Natural killer cell (primary cell): Measurements from ENCODE around the gene TMEM181. TPM values are rescaled to one million over a fixed set of nuclear protein-coding genes. Genes with fewer than 3 reads are reported as not detected.

Experiments used
- ATAC-seq, 3 donors: fragments of 150-1000 bp in 2 of 3; fragments of 200-7000 bp in 1 of 3; cut with Tn5 transposase; 1 replicate in 1 of 3; 2 replicates in 2 of 3; pipeline ENCODE4 v1.10.0; 2021; ENCODE audit warnings: mild to moderate bottlenecking in 2 of 3, moderate library complexity in 2 of 3
- DNase-seq, 2 donors: peaks; one replicate each; pipeline versions ENCODE4 v3.0.0 to v3.0.0-alpha.2; 2013 to 2021; ENCODE audit warnings: mixed read lengths in 1 of 2
- H3K27ac ChIP-seq: one replicate; pipeline ENCODE4 v1.5.1; 2013; ENCODE audit warnings: mild to moderate bottlenecking, low read length
- H3K27me3 ChIP-seq: one replicate; pipeline ENCODE4 v1.6.1; 2013; ENCODE audit warnings: low read length; ENCODE audit not compliant: control insufficient read depth, insufficient read depth
- H3K36me3 ChIP-seq: one replicate; pipeline ENCODE4 v1.6.1; 2013; ENCODE audit warnings: low read length; ENCODE audit not compliant: control insufficient read depth, insufficient read depth
- H3K4me1 ChIP-seq: one replicate; pipeline ENCODE4 v1.6.1; 2013; ENCODE audit warnings: low read length; ENCODE audit not compliant: control insufficient read depth, insufficient read depth
- H3K4me3 ChIP-seq: one replicate; pipeline ENCODE4 v1.5.1; 2013; ENCODE audit warnings: low read length
- H3K9me3 ChIP-seq: one replicate; pipeline ENCODE4 v1.6.1; 2013; ENCODE audit warnings: low read length; ENCODE audit not compliant: control insufficient read depth, insufficient read depth
- H3K27ac Mint-ChIP-seq, 2 donors: one replicate each; pipeline ENCODE4 v1.8.0; 2022; ENCODE audit warnings: mild to moderate bottlenecking in 2 of 2, mixed read lengths in 2 of 2, moderate library complexity in 1 of 2
- H3K27me3 Mint-ChIP-seq, 2 donors: one replicate each; pipeline ENCODE4 v1.8.0; 2022; ENCODE audit warnings: low read depth in 2 of 2, mixed read lengths in 2 of 2
- H3K36me3 Mint-ChIP-seq: one replicate; pipeline ENCODE4 v1.8.0; 2022; ENCODE audit warnings: mixed read lengths
- H3K4me1 Mint-ChIP-seq, 2 donors: one replicate each; pipeline ENCODE4 v1.8.0; 2022; ENCODE audit warnings: mixed read lengths in 2 of 2
- H3K4me3 Mint-ChIP-seq: one replicate; pipeline ENCODE4 v1.8.0; 2022; ENCODE audit warnings: mild to moderate bottlenecking, moderate library complexity, mixed read lengths
- H3K9me3 Mint-ChIP-seq, 2 donors: one replicate each; pipeline ENCODE4 v1.8.0; 2022; ENCODE audit warnings: mixed read lengths in 2 of 2
- CTCF ChIP-seq: fragments of 200-600 bp; IDR thresholded peaks from one replicate; pipeline ENCODE4 v1.8.0; 2022; ENCODE audit warnings: antibody characterized with exemption
- whole genome bisulfite sequencing: methylation state at CpG from one replicate; pipeline ENCODE4 v1.1.7; 2013; ENCODE audit warnings: missing lambda C conversion rate; ENCODE audit not compliant: insufficient coverage; 5-methylcytosine and 5-hydroxymethylcytosine counted together
- intact Hi-C: fragments of 100-400 bp; cut with micrococcal nuclease; formaldehyde crosslinking; loops from one replicate; pipeline ENCODE4 v1.14.2; 2022
- total RNA-seq, 4 donors: library from RNA; stranded (reverse); fragments of 120-200 nt in 1 of 4; gene quantifications; one replicate each; pipeline versions ENCODE4 v1.2.3 to v1.2.4, GENCODE V29; 2013 to 2022

Gene TMEM181
- total RNA-seq, 3 donors from 2014 or later (not counting 1 experiment from before 2014, with no cell fraction given), result 44.8 to 60.9 (median 45.0) TPM

GRCh38 chr6:158589366-158589765 is 29.5 kb downstream of the TMEM181 start:
- H3K27me3 Mint-ChIP-seq, result no peaks in the 10 kb centered on the region
- no peak for DNase-seq
- H3K27ac ChIP-seq, result no peak overlapping the region
- intact Hi-C loops, result no loop called here
- H3K27ac Mint-ChIP-seq, result peak overlapping the region; percentile 29 to 55
- no peaks in the 10 kb centered on the region for H3K9me3 Mint-ChIP-seq
- no peaks in the 10 kb centered on the region for H3K9me3 ChIP-seq
- 90% methylated on average over 7 of the region's 8 CpGs for WGBS
- peaks cover 82% of the 10 kb centered on the region for H3K36me3 ChIP-seq
- peaks cover 14% of the 10 kb centered on the region for H3K36me3 Mint-ChIP-seq
- peaks cover 13% of the 10 kb centered on the region in 2 donors for H3K4me1 Mint-ChIP-seq
- no peak for ATAC-seq
- H3K4me1 ChIP-seq, result no peaks in the 10 kb centered on the region
- TF ChIP-seq CTCF, result no peak
- H3K4me3 Mint-ChIP-seq, result no peak overlapping the region
- H3K27me3 ChIP-seq, result no peaks in the 10 kb centered on the region
- H3K4me3 ChIP-seq, result no peak overlapping the region

GRCh38 chr6:158591134-158591809 is 31.4 kb downstream of the TMEM181 start:
- no peak for ATAC-seq
- Mint-ChIP-seq H3K27ac (peak overlapping the region; percentile 29 to 53), H3K9me3 (no peaks in the 10 kb centered on the region), H3K4me3 (no peak overlapping the region), H3K4me1 (peaks cover 13 to 18% of the 10 kb centered on the region in 2 donors), H3K36me3 (peaks cover 15% of the 10 kb centered on the region), H3K27me3 (no peaks in the 10 kb centered on the region)
- intact Hi-C loops, result no loop called here
- no peaks in the 10 kb centered on the region for H3K9me3 ChIP-seq
- H3K36me3 ChIP-seq, result peaks cover 77% of the 10 kb centered on the region
- WGBS, result 89% methylated on average over 7 of the region's 7 CpGs
- TF ChIP-seq CTCF, result no peak
- no peak overlapping the region for H3K27ac ChIP-seq
- H3K4me1 ChIP-seq, result no peaks in the 10 kb centered on the region
- no peaks in the 10 kb centered on the region for H3K27me3 ChIP-seq
- DNase-seq, result no peak
- H3K4me3 ChIP-seq, result no peak overlapping the region

GRCh38 chr6:158591810-158592209 is 31.9 kb downstream of the TMEM181 start:
- no peak overlapping the region for H3K4me3 Mint-ChIP-seq
- H3K27me3 ChIP-seq, result no peaks in the 10 kb centered on the region
- no peak for TF ChIP-seq CTCF
- H3K4me1 ChIP-seq, result no peaks in the 10 kb centered on the region
- no peak overlapping the region for H3K27ac ChIP-seq
- H3K36me3 Mint-ChIP-seq, result peaks cover 20% of the 10 kb centered on the region
- no peak for ATAC-seq
- no peaks in the 10 kb centered on the region for H3K9me3 Mint-ChIP-seq
- no peak overlapping the region for H3K4me3 ChIP-seq
- intact Hi-C loops, result no loop called here
- no peak for DNase-seq
- H3K36me3 ChIP-seq, result peaks cover 76% of the 10 kb centered on the region
- H3K4me1 Mint-ChIP-seq, result peaks cover 17 to 18% of the 10 kb centered on the region in 2 donors
- H3K27ac Mint-ChIP-seq, result peak overlapping the region; percentile 29 to 53
- H3K27me3 Mint-ChIP-seq, result no peaks in the 10 kb centered on the region
- WGBS, result 92% methylated on average over 4 of the region's 4 CpGs
- H3K9me3 ChIP-seq, result no peaks in the 10 kb centered on the region

GRCh38 chr6:158593670-158594069 is 33.8 kb downstream of the TMEM181 start:
- Mint-ChIP-seq H3K36me3 (peaks cover 28% of the 10 kb centered on the region), H3K27me3 (no peaks in the 10 kb centered on the region), H3K9me3 (no peaks in the 10 kb centered on the region), H3K4me3 (no peak overlapping the region), H3K27ac (peak overlapping the region in 1 of 2 donors; percentile 51), H3K4me1 (peaks cover 23 to 25% of the 10 kb centered on the region in 2 donors)
- intact Hi-C loops, result no loop called here
- no peaks in the 10 kb centered on the region for H3K4me1 ChIP-seq
- peaks cover 72% of the 10 kb centered on the region for H3K36me3 ChIP-seq
- WGBS, result 100% methylated on average over 3 of the region's 3 CpGs
- no peak for ATAC-seq
- no peaks in the 10 kb centered on the region for H3K9me3 ChIP-seq
- no peak overlapping the region for H3K4me3 ChIP-seq
- no peak overlapping the region for H3K27ac ChIP-seq
- DNase-seq, result no peak
- H3K27me3 ChIP-seq, result no peaks in the 10 kb centered on the region
- TF ChIP-seq CTCF, result no peak
